GM23338 (cell line): Measurements from ENCODE around the gene HGFAC. TPM values are rescaled to one million over a fixed set of nuclear protein-coding genes. Genes with fewer than 3 reads are reported as not detected.

Source experiments
- ATAC-seq: fragments of 200-7000 bp; cut with Tn5 transposase; 3 replicates; pipeline ENCODE4 v1.9.1; 2020
- DNase-seq: peaks from one replicate; pipeline ENCODE4 v3.0.0-alpha.2; 2015; ENCODE audit warnings: low spot score
- H2AFZ ChIP-seq: fragments of 200-600 bp; sonication (generic); 2 replicates; pipeline ENCODE4 v1.8.0; 2016; ENCODE audit warnings: antibody characterized with exemption, mild to moderate bottlenecking, moderate library complexity
- H3F3A ChIP-seq: fragments of 200-600 bp; sonication (generic); replicated peaks from 2 replicates; pipeline ENCODE4 v1.8.0; 2017; ENCODE audit warnings: antibody characterized with exemption, mixed run types, low read depth
- H3K27ac ChIP-seq: fragments of 200-600 bp; sonication (generic); 2 replicates; pipeline ENCODE4 v1.6.1; 2016; ENCODE audit warnings: low read depth
- H3K27me3 ChIP-seq: fragments of 200-600 bp; sonication (generic); 2 replicates; pipeline ENCODE4 v1.8.0; 2016; ENCODE audit warnings: mild to moderate bottlenecking, mixed run types, moderate library complexity; ENCODE audit not compliant: insufficient read depth
- H3K36me3 ChIP-seq: fragments of 200-600 bp; sonication (generic); 2 replicates; pipeline ENCODE4 v1.8.0; 2016; ENCODE audit warnings: mild to moderate bottlenecking; ENCODE audit not compliant: insufficient read depth
- H3K4me1 ChIP-seq: fragments of 200-600 bp; sonication (generic); 2 replicates; pipeline ENCODE4 v1.8.0; 2016; ENCODE audit warnings: mild to moderate bottlenecking, moderate library complexity; ENCODE audit not compliant: insufficient read depth
- H3K4me2 ChIP-seq: fragments of 200-600 bp; sonication (generic); 2 replicates; pipeline ENCODE4 v1.7.1; 2017; ENCODE audit warnings: mixed run types
- H3K4me3 ChIP-seq: fragments of 200-600 bp; sonication (generic); 2 replicates; pipeline ENCODE4 v1.6.1; 2016; ENCODE audit warnings: mixed run types
- H3K79me2 ChIP-seq: fragments of 200-600 bp; sonication (generic); replicated peaks from 2 replicates; pipeline ENCODE4 v1.8.0; 2017; ENCODE audit warnings: mild to moderate bottlenecking; ENCODE audit not compliant: insufficient read depth
- H3K9me2 ChIP-seq: fragments of 200-600 bp; sonication (generic); 2 replicates; pipeline ENCODE4 v1.8.0; 2017; ENCODE audit not compliant: insufficient read depth
- H4K20me1 ChIP-seq: fragments of 200-600 bp; sonication (generic); replicated peaks from 2 replicates; pipeline ENCODE4 v1.8.0; 2017; ENCODE audit warnings: mild to moderate bottlenecking; ENCODE audit not compliant: insufficient read depth
- H3K27ac Mint-ChIP-seq: 2 replicates; pipeline ENCODE4 v1.8.0; 2020; ENCODE audit warnings: inconsistent platforms, mild to moderate bottlenecking, moderate library complexity, mixed read lengths
- H3K27me3 Mint-ChIP-seq: 3 replicates; pipeline ENCODE4 v1.8.0; 2022; ENCODE audit warnings: low read depth, mild to moderate bottlenecking, moderate library complexity, mixed read lengths, inconsistent platforms; ENCODE audit not compliant: insufficient read depth, poor library complexity
- H3K36me3 Mint-ChIP-seq: 3 replicates; pipeline ENCODE4 v1.8.0; 2021; ENCODE audit warnings: low read depth, mild to moderate bottlenecking, inconsistent platforms, moderate library complexity, mixed read lengths
- H3K4me1 Mint-ChIP-seq: 3 replicates; pipeline ENCODE4 v1.8.0; 2020; ENCODE audit warnings: mild to moderate bottlenecking, inconsistent platforms, mixed read lengths
- H3K4me3 Mint-ChIP-seq: 3 replicates; pipeline ENCODE4 v1.8.0; 2021; ENCODE audit warnings: moderate library complexity, mild to moderate bottlenecking, inconsistent platforms, mixed read lengths
- H3K9me3 Mint-ChIP-seq: 3 replicates; pipeline ENCODE4 v1.8.0; 2020; ENCODE audit warnings: moderate library complexity, mild to moderate bottlenecking, inconsistent platforms, mixed read lengths
- CREB1 ChIP-seq: fragments of 250-450 bp; sonication (Bioruptor Pico); IDR thresholded peaks from 2 replicates; pipeline ENCODE4 v1.5.0; 2020; ENCODE audit warnings: low read depth, mild to moderate bottlenecking, moderate library complexity
- CTCF ChIP-seq, 2 experiments: fragments of 200-600 bp in 1 of 2; sonication (generic) in 1 of 2; conservative IDR thresholded peaks; 2 replicates each; pipeline versions ENCODE4 v1.5.1 to v1.6.1; 2016 to 2017; ENCODE audit warnings: antibody characterized with exemption in 2 of 2, low read depth in 2 of 2, mild to moderate bottlenecking in 2 of 2, moderate library complexity in 1 of 2
- EZH2phosphoT487 ChIP-seq: fragments of 200-600 bp; sonication (generic); IDR thresholded peaks from one replicate; pipeline ENCODE4 v1.8.1; 2018; ENCODE audit warnings: antibody characterized with exemption; ENCODE audit not compliant: unreplicated experiment
- JUNB ChIP-seq: IDR thresholded peaks from one replicate; pipeline ENCODE4 v1.6.1; 2016; ENCODE audit warnings: antibody characterized with exemption; ENCODE audit not compliant: unreplicated experiment
- NANOG ChIP-seq: IDR thresholded peaks from 2 replicates; pipeline ENCODE4 v1.6.1; 2016; ENCODE audit warnings: antibody characterized with exemption, borderline replicate concordance
- POLR2AphosphoS5 ChIP-seq: IDR thresholded peaks from 2 replicates; pipeline ENCODE4 v1.6.1; 2016; ENCODE audit warnings: antibody characterized with exemption, low read depth
- REST ChIP-seq: IDR thresholded peaks from one replicate; pipeline ENCODE4 v1.6.1; 2018; ENCODE audit warnings: antibody characterized with exemption; ENCODE audit not compliant: unreplicated experiment
- STAT1 ChIP-seq: IDR thresholded peaks from one replicate; pipeline ENCODE4 v1.6.1; 2016; ENCODE audit warnings: antibody characterized with exemption; ENCODE audit not compliant: unreplicated experiment
- ZNF114 ChIP-seq: fragments of 250-450 bp; sonication (Bioruptor Pico); IDR thresholded peaks from 2 replicates; pipeline ENCODE4 v1.5.0; 2020; ENCODE audit warnings: mild to moderate bottlenecking, moderate library complexity
- ZNF331 ChIP-seq: fragments of 250-450 bp; sonication (Bioruptor Pico); IDR thresholded peaks from 2 replicates; pipeline ENCODE4 v1.5.0; 2020; ENCODE audit warnings: low read depth, mild to moderate bottlenecking, moderate library complexity
- ZNF462 ChIP-seq: fragments of 250-450 bp; sonication (Bioruptor Pico); IDR thresholded peaks from 2 replicates; pipeline ENCODE4 v1.5.0; 2020; ENCODE audit warnings: mild to moderate bottlenecking, moderate library complexity
- polyA plus RNA-seq: library from polyadenylated mRNA; unstranded; fragments of >200 nt; fragmentation: Nextera tagmentation; extraction: Ambion mirVana; gene quantifications from 2 replicates; pipeline ENCODE4 v1.2.1, GENCODE V29; 2016
- total RNA-seq: library from RNA; depleted of rRNA; stranded (reverse); fragments of >200 nt; shearing (Covaris generic); gene quantifications from 2 replicates; pipeline ENCODE4 v1.2.3, GENCODE V29; 2014

HGFAC gene
- total and polyA plus RNA-seq, 2 experiments from 2014 or later: 0.94 TPM; not detected in 1

GRCh38 chr4:3440979-3441500, 728 bp upstream of the HGFAC start:
- no peaks in the 10 kb centered on the region for H3K36me3 Mint-ChIP-seq
- H3K27me3 ChIP-seq: no peaks in the 10 kb centered on the region
- H3K9me2 ChIP-seq: no peaks in the 10 kb centered on the region
- ATAC-seq (no peak), DNase-seq (no peak)
- H3K4me3 Mint-ChIP-seq: no peak overlapping the region
- H3K27me3 Mint-ChIP-seq: no peaks in the 10 kb centered on the region
- no peaks in the 10 kb centered on the region for H3K36me3 ChIP-seq
- H2AFZ ChIP-seq: no peak overlapping the region
- H3K27ac Mint-ChIP-seq: no peak overlapping the region
- H3K27ac ChIP-seq: no peak overlapping the region
- no peaks in the 10 kb centered on the region for H3K4me1 ChIP-seq
- no peaks in the 10 kb centered on the region for H3K4me1 Mint-ChIP-seq
- H3F3A ChIP-seq: no peaks in the 10 kb centered on the region
- TF ChIP-seq ZNF331 (CRISPR knock-in tag) (no peak), REST (no peak)
- no peaks in the 10 kb centered on the region for H4K20me1 ChIP-seq
- H3K4me3 ChIP-seq: no peak overlapping the region
- no peak overlapping the region for H3K4me2 ChIP-seq
- H3K9me3 Mint-ChIP-seq: no peaks in the 10 kb centered on the region
- H3K79me2 ChIP-seq: no peaks in the 10 kb centered on the region

GRCh38 chr4:3442460-3442958, 741 bp downstream of the HGFAC start:
- Histone ChIP-seq H3K79me2 (no peaks in the 10 kb centered on the region), H3K4me1 (no peaks in the 10 kb centered on the region), H3K27ac (no peak overlapping the region), H2AFZ (no peak overlapping the region), H3K4me3 (no peak overlapping the region), H3F3A (no peaks in the 10 kb centered on the region), H3K27me3 (no peaks in the 10 kb centered on the region), H3K9me2 (no peaks in the 10 kb centered on the region), H3K36me3 (no peaks in the 10 kb centered on the region), H4K20me1 (no peaks in the 10 kb centered on the region), H3K4me2 (no peak overlapping the region)
- Mint-ChIP-seq H3K4me1 (no peaks in the 10 kb centered on the region), H3K27me3 (no peaks in the 10 kb centered on the region), H3K9me3 (no peaks in the 10 kb centered on the region), H3K36me3 (no peaks in the 10 kb centered on the region), H3K27ac (no peak overlapping the region), H3K4me3 (no peak overlapping the region)
- no peak for ATAC-seq
- no peak for DNase-seq
- TF ChIP-seq ZNF462 (no peak), NANOG (no peak), ZNF114 (CRISPR knock-in tag) (no peak), JUNB (no peak), CTCF (conservative IDR thresholded peaks at IDR 0.05; ENCODE audit: low read depth in 2 of 2) (no peak), EZH2phosphoT487 (no peak), STAT1 (no peak), POLR2AphosphoS5 (no peak), CREB1 (CRISPR knock-in tag) (no peak), ZNF331 (CRISPR knock-in tag) (no peak)
